ENCODE results near the gene MAB21L4.
"Not testable (repeated sequence)": the region's sequence is repeated elsewhere in the genome, so short reads cannot be mapped to it uniquely, and the experiment has no call there.

Gene MAB21L4

GRCh38 chr2:240857039-240858008 is 38.6 kb downstream of the MAB21L4 start:
- no peak for DNase-seq (ENCODE audit: low spot score)

GRCh38 chr2:240856151-240856980 is 39.6 kb downstream of the MAB21L4 start:
- DNase-seq (ENCODE audit: low spot score), result peak; percentile 24

- no peak for DNase-seq (ENCODE audit: low spot score)
Measured at GRCh38 chr2:240855670-240856069, 40.3 kb downstream of the MAB21L4 start.

- DNase-seq (ENCODE audit: low spot score), result no peak
Measured at GRCh38 chr2:240852671-240853314, 43.2 kb downstream of the MAB21L4 start.

GRCh38 chr2:240851078-240851991 is 44.6 kb downstream of the MAB21L4 start:
- DNase-seq (ENCODE audit: low spot score), result peak; percentile 93

- no peak for DNase-seq (ENCODE audit: low spot score)
Measured at GRCh38 chr2:240850756-240851077, 45.2 kb downstream of the MAB21L4 start.

- DNase-seq (ENCODE audit: low spot score), result no peak
Measured at GRCh38 chr2:240850026-240850425, 45.9 kb downstream of the MAB21L4 start.

GRCh38 chr2:240848900-240849680 is 46.9 kb downstream of the MAB21L4 start:
- DNase-seq (ENCODE audit: low spot score), result no peak

- no peak for DNase-seq (ENCODE audit: low spot score)
Measured at GRCh38 chr2:240847817-240848216, 48.1 kb downstream of the MAB21L4 start.

- no peak for DNase-seq (ENCODE audit: low spot score)
Measured at GRCh38 chr2:240846873-240847595, 48.9 kb downstream of the MAB21L4 start.

- DNase-seq (ENCODE audit: low spot score), result not testable (repeated sequence)
Measured at GRCh38 chr2:240846309-240846708, 49.6 kb downstream of the MAB21L4 start.

GRCh38 chr2:240840435-240841060 is 55.4 kb downstream of the MAB21L4 start:
- peak; percentile 92 for DNase-seq (ENCODE audit: low spot score)

GRCh38 chr2:240839152-240840143 is 56.5 kb downstream of the MAB21L4 start:
- DNase-seq (ENCODE audit: low spot score), result no peak

GRCh38 chr2:240837621-240838020 is 58.3 kb downstream of the MAB21L4 start:
- DNase-seq (ENCODE audit: low spot score), result no peak

- DNase-seq (ENCODE audit: low spot score), result peak; percentile 93
Measured at GRCh38 chr2:240836781-240837467, 59.0 kb downstream of the MAB21L4 start.

Data from GM03348 (cell line).